Cortex of kidney (tissue), 1 donor: ENCODE data around the gene CABCOCO1.

Experiments used
- DNase-seq: peaks from one replicate; lab custom pipeline; 2025; lab: John Stamatoyannopoulos, UW

Gene CABCOCO1

DNA sequence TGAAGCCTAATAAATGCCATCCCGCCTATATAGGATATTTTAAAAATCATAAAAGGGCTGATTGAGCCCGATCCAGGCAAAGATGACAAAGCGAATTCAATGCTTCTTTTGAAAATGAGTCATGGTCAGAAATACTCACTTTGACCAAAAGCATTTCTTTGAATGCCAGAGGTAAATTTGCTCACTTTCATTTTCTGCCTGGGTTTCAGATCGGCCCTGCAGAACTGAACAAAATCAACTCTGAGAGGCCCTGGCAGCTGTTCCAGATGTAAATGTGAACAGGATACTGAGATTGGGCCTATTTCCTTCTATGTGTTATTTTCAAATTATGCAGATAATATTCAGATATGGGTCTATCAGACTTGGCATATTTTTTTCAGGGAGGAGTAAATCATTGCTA is 124.0 kb downstream of the CABCOCO1 start:
- no peak for DNase-seq

DNA sequence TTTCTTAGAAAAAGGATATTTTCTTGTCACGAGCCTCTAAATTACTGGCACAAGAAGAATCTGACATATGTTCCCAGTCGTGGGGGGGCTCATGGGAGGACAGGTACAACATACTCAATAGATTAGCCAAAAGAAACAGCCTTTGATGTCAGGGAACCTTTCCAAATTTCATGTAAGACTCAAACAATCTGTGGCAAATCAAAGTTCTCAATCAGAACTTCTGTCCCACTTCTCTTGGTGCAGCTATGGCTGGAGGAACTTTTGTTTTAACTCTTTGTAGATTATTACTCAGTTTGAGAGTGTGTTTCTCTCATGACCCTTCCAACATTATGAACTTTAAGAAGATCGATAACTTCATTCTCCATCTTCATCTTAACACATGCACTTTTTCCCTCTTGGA is 124.4 kb downstream of the CABCOCO1 start:
- no peak for DNase-seq

DNA sequence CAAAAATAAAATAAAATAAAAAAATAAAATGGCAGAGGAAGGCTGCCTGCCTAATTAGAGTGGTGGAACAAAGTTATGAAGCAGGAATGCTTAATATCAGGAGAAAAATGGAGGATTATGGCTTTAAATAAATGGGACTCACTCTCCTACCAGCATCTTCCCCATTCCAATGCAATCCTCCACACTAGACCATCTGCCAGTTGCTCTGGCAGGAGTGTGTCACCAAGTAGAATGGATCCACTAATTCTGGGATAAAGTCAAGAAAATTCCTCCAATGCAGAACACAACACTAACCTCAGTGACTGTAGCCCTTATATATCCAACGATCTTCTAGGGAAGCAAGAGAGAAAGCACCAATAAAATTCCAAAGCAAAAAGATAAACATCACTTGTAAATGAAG is 126.3 kb downstream of the CABCOCO1 start:
- no peak for DNase-seq

DNA sequence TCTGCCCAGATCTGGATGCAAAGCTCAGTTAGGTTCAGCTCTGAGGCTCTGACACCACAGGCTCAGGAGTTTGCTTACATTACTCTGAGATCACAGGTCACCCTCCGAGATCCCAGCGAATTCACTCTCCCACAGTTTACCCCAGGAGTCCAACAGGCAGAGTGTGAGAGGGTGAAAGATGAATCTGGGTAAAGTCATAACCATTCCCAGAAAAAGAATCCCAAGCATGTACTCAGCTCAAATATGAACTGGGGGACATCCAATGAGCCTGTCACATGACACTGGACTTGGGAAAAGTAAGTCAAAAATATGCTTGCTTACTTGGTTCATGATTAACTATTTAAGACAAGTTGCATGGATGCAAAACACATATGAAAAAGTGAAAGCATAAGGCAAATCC is 128.5 kb downstream of the CABCOCO1 start:
- no peak for DNase-seq

GRCh38 chr10:61792097-61792716 is 129.5 kb downstream of the CABCOCO1 start:
- no peak for DNase-seq

GRCh38 chr10:61792921-61793320 is 130.2 kb downstream of the CABCOCO1 start:
- DNase-seq: no peak

- no peak for DNase-seq
Observed at GRCh38 chr10:61793760-61794703, 131.3 kb downstream of the CABCOCO1 start.

GRCh38 chr10:61795147-61795546 is 132.4 kb downstream of the CABCOCO1 start:
- DNase-seq: no peak

DNA sequence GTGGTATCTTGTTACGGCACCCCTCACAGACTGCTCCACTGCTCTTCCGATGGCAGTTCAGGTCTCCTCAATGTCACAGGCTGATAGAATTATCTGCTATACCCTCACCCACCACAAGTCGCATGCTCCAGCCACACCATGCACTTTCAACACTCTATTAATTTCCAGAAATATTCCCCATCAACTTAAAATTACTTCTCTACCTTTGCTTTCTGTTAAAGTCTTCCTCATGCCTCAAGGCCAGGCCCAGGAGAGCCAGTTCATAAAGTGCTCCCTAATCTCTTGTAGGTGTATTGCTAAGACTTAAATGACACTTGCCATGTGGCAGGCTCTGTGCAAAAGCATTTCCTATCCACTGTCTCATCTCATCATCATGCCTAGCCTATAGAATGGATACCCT is 132.8 kb downstream of the CABCOCO1 start:
- DNase-seq: no peak

DNA sequence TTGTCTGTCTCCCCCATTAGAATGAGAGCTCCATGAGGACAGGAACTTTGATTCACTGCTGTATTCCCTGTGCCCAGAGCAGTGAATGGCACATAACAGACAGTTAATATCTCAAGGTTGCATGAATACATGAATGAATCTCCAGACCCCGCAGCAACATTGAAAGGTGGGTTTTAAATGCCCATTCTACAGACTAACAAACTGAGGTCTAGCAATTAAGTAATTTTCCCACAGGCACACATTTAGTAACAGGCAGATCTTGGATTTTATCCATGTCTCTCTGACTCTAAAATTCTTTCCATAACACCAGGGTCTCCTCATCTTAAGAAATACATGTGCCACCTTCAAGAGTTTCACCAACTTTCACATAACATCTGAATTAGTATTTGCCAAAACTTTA is 134.1 kb downstream of the CABCOCO1 start:
- no peak for DNase-seq

DNA sequence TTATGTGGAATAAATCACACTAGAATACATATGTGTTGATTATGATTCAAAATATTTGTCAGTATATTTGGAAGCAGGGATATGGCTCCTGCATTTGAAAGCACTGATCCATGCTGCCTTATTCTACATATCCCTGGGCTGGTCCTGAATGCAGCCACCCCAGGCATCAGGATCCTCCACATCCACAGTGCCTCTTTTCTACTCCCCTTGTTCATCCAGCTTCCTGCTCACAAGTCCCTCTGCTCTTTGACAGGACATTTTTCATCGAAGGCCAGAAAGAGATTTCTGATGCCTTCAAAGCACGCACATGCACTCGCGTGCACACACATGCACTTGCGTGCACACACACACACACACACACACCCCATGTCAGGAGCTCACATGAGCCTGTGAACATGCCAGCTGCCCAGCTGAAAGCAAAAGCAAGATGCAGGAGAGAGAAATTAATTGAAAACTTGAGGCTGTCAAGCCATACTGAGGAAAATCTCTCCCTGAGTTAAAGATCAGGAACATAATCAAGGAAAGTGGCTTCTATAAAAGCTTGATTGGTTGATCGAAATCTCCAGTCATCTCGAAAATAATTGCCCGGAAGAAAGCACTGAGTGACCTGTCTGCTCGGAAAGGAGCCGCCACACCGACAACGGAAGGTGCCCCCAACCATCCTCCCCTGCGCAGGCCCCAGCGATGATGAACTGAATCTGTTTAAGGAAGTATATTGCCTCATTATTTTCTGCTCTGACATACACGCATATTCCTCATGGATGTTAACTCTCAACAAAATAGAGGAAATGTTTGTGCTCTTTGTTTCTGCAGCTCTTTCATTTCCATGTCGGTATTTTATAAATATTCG is 134.8 kb downstream of the CABCOCO1 start:
- DNase-seq: no peak

GRCh38 chr10:61798713-61799112 is 136.0 kb downstream of the CABCOCO1 start:
- DNase-seq: no peak

DNA sequence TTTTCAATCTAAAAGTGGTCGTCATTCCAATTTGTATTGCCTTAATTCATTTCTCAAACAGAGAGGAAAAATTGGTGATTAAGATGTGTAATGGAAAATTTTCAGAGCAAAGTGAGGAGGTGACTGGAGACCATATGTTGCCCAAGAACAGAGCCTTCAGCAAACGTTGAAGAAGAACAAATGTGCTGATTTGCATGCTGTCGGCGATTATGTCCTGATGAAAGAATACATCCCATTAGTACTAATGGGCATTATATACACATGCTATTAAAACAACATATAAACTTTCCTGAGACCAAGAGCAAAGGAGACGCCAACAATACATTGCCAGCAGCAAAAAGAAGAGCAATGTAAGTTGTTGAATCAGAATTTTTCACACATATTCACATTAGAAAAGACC is 138.8 kb downstream of the CABCOCO1 start:
- DNase-seq: no peak

DNA sequence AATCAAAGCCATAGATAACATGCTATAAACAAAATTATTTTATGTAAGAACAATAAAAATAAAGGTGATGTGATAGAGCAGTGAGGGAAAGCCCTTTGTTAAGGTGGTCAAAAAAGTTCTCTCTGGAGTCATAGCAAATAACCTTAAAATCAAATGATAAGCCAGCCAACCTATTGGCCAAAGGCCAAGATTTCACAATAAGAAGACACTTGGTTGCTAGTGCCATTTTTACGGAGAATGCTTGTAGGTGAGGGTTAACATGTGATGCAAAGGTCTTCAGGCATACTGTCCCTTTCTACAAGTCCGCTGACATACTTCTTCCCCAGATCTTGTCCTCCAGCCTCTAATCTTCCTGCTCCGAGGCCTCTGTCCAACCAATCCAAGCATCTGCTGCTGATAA is 140.5 kb downstream of the CABCOCO1 start:
- DNase-seq: no peak

- no peak for DNase-seq
Observed at GRCh38 chr10:61804414-61804813, 141.7 kb downstream of the CABCOCO1 start.

DNA sequence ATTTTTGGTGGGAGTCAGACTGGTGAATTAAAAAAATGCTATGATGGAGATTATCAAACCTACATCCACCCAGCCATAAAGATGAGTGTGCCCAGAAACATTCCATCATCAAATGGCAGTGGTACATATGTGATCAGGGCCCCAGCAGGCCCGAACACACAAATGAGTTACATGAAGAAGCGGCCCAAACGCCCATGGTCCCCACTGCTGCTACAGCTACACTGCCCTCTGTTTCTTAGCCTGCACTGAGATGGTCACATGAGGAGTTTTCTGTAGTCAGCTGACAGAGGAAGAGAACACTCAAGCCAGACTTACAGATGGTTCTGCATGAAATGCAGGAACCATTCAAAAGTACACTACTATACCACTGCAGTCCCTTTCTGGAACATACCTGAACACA is 142.4 kb downstream of the CABCOCO1 start:
- DNase-seq: no peak

GRCh38 chr10:61810263-61810662 is 147.5 kb downstream of the CABCOCO1 start:
- no peak for DNase-seq

- no peak for DNase-seq
Observed at GRCh38 chr10:61812052-61812721, 149.5 kb downstream of the CABCOCO1 start.

DNA sequence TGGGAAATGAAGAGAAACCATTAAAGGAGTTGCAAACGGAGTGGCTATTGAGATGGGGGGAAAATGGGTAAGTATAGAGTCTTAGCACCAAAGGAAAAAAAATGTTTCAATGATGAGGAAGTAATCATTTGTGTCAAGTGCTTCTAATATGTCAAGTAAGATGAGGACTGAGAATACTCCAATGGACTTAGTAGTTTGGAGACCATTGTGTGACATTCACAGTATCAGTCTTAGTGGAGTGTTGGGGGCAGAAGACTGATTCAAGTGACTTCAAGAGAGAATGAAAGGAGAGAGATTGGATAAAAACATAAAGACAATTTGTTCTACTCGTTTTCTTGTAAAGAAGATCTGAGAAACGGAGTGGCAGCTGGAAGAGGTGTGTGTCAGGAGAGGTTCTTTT is 150.2 kb downstream of the CABCOCO1 start:
- no peak for DNase-seq

DNA sequence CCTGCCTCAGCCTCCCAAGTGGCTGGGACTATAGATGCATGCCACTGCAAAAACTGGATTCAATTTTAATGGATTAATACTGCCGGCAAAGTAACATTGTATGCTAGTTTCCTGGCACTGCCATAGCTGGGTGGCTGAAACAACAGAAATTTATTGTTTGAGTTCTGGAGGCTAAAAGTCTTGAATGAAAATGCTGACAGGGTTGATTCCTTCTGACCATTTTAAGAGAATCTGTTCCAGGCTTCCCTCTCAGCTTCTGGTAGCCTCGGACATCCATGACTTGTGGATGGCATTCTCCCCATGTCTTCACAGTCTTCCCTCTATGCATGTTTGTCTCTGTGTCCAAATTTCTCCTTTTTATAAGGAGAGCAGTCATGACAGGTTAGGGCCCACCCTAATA is 151.4 kb downstream of the CABCOCO1 start:
- no peak for DNase-seq

DNA sequence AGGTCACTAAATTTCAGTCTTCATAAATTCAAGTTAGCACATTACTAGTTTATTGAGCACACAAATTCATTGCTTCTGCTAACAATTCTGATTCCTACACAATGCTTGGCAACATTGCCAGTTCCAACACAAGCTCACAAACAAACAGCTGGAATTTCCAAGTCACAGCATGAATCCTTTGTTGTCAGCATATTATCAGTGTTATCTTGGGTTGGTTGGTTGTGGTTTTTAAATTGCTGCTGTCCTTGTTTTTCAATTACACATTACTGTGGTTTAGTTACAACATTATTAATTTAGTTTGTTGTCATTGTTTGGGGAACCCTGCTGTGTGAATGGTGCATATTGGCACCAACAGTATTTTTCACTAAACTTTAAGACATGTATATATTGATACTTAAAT is 152.8 kb downstream of the CABCOCO1 start:
- no peak for DNase-seq
